GM18951 (cell line): ENCODE measurements around the gene TSPAN9.

Experiments used
- POLR2A ChIP-seq: IDR thresholded peaks from 4 replicates; pipeline ENCODE4 v1.6.1; 2011; ENCODE audit warnings: mild to moderate bottlenecking; ENCODE audit not compliant: insufficient read length, insufficient read depth; ENCODE audit errors: extremely low read depth
- in situ Hi-C: fragments of 300-500 bp; cut with MboI; formaldehyde crosslinking; loops from one replicate; pipeline ENCODE4 v1.12.0; 2022; ENCODE audit warnings: low sequenced_read_pairs, mixed read lengths, inconsistent platforms; ENCODE audit not compliant: unreplicated experiment

The TSPAN9 gene

GRCh38 chr12:3154006-3154405 is 76.8 kb downstream of the TSPAN9 start:
- in situ Hi-C loops = no loop called here
- no peak for TF ChIP-seq POLR2A

GRCh38 chr12:3155702-3156370 is 78.7 kb downstream of the TSPAN9 start:
- TF ChIP-seq POLR2A = no peak
- in situ Hi-C loops = no loop called here

- in situ Hi-C loops = no loop called here
Measured at GRCh38 chr12:3157581-3158323, 80.6 kb downstream of the TSPAN9 start.

DNA sequence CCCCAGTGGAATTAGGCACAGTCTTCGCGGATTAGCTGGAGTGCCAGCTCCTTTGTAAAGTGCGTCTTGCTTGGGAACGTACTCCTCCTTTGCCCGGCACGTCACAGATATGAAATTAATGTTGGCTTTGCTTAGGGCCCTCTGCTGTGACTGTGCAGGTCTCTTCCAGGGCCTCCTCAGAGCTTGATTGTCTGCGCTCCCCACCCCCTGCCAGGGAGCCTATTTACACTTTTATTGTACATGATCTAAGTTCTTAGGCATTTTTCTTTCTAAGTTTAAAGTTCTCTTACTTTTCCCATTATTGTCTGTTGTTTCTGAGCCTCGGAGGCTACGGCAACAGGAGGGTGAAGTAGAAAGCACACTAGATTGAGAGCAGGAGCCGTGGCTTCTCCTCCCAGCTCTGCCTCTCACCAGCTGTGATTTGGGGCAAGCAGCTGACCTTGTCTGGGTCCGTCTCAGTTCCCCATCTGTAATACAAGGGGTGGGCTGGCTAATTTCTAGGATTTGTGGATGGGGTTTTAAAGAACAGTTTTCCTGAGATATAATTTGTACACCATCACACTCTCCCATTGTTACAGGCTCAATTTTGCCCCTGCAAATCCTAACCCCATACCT is 81.8 kb downstream of the TSPAN9 start:
- no peak for TF ChIP-seq POLR2A
- in situ Hi-C loops = no loop called here

More at GRCh38 chr12:3157581-3158323, 80.6 kb downstream of the TSPAN9 start:
- no peak for TF ChIP-seq POLR2A

DNA sequence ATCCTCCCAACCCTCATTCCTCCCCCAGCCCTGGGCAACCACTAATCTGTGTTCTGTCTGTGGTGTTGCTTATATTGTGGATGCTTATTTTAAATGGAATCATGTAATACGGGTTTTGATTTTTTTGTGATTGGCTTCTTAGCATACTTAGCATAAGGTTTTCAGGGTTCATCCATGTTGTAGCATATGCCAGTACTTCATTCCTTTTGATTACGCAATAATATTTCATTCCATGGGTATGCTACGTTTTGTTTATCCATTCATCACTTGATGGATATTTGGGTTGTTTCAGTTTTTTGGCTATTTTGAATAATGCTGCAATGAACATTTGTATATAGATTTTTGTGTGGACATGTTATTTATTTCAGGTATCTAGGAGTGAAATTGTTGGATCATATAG is 82.9 kb downstream of the TSPAN9 start:
- no peak for TF ChIP-seq POLR2A
- in situ Hi-C loops = no loop called here

GRCh38 chr12:3161861-3162260 is 84.7 kb downstream of the TSPAN9 start:
- in situ Hi-C loops = no loop called here
- TF ChIP-seq POLR2A = no peak

GRCh38 chr12:3164454-3165077 is 87.4 kb downstream of the TSPAN9 start:
- in situ Hi-C loops = no loop called here
- no peak for TF ChIP-seq POLR2A

GRCh38 chr12:3165078-3165980 is 88.2 kb downstream of the TSPAN9 start:
- in situ Hi-C loops = no loop called here
- no peak for TF ChIP-seq POLR2A

DNA sequence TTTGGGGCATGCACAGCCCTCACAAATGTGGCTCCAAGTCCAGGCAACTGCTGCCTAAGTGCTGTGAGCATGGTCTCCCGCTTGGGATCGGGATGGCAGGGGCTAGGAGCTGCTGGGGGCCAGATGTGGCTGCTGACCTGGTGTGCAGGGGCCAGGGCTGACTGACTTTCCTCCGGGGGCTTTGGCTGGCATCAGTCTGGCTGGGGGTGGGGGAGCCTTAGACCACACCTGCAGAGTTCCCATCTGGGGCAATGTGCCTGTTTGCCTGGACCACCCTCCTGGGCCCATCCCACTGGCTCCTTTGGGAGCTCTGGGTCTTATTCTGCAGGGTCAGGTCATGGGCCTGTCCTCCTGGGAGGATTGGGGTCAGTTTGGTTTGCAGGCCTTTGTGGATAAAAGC is 90.5 kb downstream of the TSPAN9 start:
- in situ Hi-C loops = no loop called here

GRCh38 chr12:3168223-3169221 is 91.3 kb downstream of the TSPAN9 start:
- TF ChIP-seq POLR2A = no peak

More for the DNA sequence above, 90.5 kb downstream of the TSPAN9 start:
- TF ChIP-seq POLR2A = no peak

DNA sequence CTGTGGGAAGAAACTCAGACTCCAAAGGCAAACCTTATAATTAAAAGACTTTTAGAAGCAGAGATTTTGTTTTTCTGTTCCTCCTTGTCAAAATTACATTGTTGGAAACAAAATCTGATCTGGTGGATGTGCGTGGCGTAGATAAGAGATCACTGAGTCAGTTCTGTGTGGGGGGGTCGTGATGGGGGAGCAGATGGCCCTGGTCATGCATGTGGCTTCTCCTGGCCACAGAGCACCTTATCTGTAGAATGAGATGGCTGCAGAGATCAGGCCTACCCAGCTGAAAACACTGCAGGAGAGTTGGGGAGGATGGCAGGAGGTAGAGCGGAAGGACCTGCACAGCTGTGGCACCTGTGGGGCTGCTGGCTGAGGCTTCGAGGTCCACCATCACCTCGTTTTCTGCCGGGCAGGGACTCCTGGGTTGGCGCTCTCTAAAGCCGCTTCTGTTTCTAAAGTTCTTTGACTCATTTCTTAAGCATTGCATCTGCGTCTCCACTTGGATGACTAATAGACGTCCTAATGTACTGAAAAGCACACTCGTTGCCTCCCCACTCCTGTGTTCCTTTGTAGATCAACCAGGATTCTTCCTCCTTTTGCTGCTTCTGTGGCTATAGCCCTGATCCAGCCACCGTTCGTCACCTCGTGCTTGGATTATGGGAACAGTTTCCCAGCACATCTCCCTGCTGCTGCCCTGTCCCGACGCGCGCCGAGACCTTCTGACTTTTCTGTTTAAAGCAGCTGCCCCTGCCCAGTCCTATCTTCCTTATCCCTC is 93.4 kb downstream of the TSPAN9 start:
- in situ Hi-C loops = no loop called here
- TF ChIP-seq POLR2A = no peak

More at GRCh38 chr12:3168223-3169221, 91.3 kb downstream of the TSPAN9 start:
- in situ Hi-C loops = no loop called here

- TF ChIP-seq POLR2A = no peak
- in situ Hi-C loops = no loop called here
Measured at GRCh38 chr12:3171195-3171591, 94.0 kb downstream of the TSPAN9 start.
